NK-92 treated with Interleukin-12 subunit alpha and Interleukin-12 subunit beta, amount 100 ng/mL, for 24 hours (cell line): ENCODE results near the gene RWDD3.

Experiments
- DNase-seq: peaks from one replicate; lab custom pipeline; 2025; lab: John Stamatoyannopoulos, UW

Gene RWDD3

GRCh38 chr1:95230256-95230655, 3.8 kb upstream of the RWDD3 start:
- DNase-seq, result no peak

DNA sequence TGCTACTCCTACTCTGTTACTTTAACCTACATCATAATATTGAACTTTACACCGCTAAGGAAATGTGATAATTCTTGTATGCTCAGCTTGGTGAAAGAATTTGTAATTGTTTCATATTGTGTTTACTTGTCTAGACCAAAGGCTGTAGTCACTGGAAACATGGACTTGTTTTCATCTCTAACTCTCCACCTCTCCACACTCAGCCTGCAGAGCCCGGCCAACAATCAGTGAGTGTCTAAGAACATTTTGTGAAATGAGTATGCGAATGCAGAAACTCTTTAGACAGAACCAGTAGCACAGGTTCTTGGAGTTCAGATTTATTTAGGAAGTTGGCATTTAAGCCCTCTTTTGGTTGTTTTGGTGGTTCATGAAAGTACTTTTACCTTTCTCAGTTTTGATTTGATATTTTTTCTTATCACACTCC, 3.2 kb upstream of the RWDD3 start:
- DNase-seq, result no peak

- no peak for DNase-seq
These were observed 1.2 kb upstream of the RWDD3 start for GRCh38 chr1:95232646-95233318.

GRCh38 chr1:95233319-95233736, 682 bp upstream of the RWDD3 start:
- no peak for DNase-seq

- no peak for DNase-seq
These were observed 3.0 kb downstream of the RWDD3 start for GRCh38 chr1:95236784-95237575.

DNA sequence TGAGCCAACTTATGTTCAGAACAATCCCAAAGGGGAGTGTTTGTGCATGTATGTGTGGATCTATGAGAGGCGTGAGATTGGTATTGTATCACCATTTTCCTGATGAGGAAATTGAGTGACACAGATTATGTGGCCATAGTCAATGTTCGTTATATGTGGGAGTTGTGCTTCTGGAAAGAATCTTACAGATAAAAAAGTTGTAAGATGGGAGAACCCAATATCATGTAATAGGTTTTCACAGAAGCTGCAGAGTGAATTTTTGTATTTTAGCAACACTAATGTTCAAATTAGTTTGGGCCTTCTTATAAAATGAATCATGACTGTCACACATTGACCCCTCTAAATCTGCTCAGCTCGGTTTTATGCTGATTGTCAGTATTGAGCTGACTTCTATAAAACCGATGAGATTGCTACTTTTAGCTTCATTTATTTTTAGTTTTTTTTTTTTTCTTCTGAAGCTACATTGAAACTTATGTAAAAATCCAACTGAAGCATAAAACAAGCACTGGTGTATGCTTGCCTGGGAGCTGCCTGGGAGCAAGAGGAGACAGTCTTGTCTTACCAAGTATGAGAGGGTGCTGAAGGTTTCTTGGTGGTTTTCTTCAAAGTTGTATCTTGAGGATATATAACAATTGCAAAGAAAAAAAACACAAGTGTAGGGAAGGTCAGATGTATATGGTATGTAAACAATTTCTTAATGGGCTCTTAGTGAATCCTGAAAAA, 4.1 kb downstream of the RWDD3 start:
- no peak for DNase-seq

- no peak for DNase-seq
These were observed 11.0 kb downstream of the RWDD3 start for GRCh38 chr1:95245029-95245428.

GRCh38 chr1:95246511-95246910, 12.5 kb downstream of the RWDD3 start:
- DNase-seq, result no peak

GRCh38 chr1:95247607-95248006, 13.6 kb downstream of the RWDD3 start:
- no peak for DNase-seq

DNA sequence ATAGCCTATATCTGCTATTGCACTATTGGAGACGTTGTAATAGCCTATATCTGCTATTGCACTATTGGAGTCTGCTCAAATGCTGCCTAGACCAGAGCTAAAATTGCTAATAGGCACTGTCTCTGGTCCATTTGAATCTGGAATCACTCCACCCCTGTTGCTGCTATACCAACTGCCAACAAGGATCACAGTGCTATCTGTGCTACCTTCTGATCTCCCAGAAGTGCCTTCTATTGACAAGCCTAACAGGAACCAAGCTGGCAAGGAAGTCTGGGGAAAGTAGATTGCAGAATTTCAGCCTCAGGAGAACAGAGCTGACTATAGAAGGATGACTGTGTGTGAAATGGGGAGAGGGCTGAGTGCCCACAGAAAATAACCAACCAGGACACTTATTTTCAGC, 15.9 kb downstream of the RWDD3 start:
- no peak for DNase-seq

DNA sequence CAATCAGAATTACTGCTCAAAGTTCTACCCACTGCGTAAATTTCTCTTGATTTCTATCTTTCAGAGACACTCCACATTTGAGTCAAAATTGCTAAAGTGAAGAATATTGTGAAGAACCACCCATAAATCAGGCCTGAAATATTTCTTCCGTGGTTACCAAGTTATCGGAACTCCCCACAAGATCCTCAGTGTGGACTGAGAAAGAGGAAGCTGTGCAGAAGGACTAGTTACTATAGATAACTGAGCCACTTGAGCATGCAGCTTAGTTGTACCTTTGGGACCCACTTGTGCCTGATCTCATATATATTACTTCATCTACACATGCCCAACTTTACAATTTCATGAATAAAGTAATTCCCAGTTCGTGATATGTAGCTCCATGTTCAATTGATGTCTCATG, 18.4 kb downstream of the RWDD3 start:
- DNase-seq, result no peak

GRCh38 chr1:95254959-95255358, 20.9 kb downstream of the RWDD3 start:
- DNase-seq, result no peak

GRCh38 chr1:95255826-95256225, 21.8 kb downstream of the RWDD3 start:
- no peak for DNase-seq

GRCh38 chr1:95257758-95258157, 23.7 kb downstream of the RWDD3 start:
- DNase-seq, result no peak

GRCh38 chr1:95259245-95259644, 25.2 kb downstream of the RWDD3 start:
- no peak for DNase-seq

GRCh38 chr1:95262913-95263312, 28.9 kb downstream of the RWDD3 start:
- DNase-seq, result no peak

DNA sequence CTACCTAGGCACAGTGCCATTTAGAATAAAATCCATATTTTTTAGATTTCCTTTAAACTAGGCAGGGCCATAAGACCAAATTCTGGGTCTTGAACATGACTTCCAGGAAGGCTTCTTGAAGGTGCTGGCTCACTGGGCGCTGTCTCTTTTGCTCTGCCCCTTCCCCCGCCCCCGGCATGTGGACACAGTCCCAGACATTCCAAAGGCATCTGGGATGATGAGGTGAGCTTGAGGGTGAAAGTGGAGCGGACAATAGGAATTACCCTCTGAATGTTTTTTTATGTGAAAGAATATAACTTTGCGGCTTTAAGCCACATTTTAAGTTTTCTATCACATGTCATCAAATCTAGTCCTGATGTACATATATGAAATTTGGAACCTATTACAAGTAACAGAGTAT, 29.4 kb downstream of the RWDD3 start:
- DNase-seq, result no peak

DNA sequence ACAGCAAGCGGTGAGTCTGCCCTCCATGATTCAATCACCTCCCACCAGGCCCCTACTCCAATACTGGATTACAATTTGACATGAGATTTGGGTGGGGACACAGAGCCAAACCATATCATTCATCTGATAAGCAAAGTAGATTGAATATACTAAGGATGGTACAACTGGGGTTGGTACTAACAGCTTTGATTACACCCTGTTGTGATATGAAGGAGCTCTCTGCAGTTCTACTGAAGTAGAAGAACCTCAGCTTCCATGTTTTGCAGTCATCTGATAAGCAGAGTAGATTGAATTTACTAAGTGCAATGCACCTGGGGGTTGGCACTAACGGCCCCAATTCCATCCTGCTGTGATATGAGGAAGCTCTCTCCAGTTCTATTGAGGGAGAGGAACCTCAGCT, 31.1 kb downstream of the RWDD3 start:
- no peak for DNase-seq

DNA sequence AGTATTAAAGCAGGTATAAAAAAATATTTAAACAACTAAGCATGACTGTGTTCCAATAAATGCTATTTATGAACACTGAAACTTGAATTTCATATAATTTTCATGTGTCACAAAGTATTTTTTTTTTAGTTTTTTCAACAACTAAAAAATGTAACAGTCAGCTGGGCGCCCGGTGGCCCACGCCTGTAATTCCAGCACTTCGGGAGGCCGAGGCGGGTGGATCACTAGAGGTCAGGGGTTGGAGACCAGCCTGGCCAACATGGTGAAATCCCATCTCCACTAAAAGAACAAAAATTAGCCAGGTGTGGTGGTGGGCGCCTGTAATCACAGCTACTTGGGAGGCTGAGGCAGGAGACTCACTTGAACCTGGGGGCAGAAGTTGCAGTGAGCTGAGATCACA, 42.4 kb downstream of the RWDD3 start:
- DNase-seq, result no peak

- no peak for DNase-seq
These were observed 44.4 kb downstream of the RWDD3 start for GRCh38 chr1:95278173-95279006.

DNA sequence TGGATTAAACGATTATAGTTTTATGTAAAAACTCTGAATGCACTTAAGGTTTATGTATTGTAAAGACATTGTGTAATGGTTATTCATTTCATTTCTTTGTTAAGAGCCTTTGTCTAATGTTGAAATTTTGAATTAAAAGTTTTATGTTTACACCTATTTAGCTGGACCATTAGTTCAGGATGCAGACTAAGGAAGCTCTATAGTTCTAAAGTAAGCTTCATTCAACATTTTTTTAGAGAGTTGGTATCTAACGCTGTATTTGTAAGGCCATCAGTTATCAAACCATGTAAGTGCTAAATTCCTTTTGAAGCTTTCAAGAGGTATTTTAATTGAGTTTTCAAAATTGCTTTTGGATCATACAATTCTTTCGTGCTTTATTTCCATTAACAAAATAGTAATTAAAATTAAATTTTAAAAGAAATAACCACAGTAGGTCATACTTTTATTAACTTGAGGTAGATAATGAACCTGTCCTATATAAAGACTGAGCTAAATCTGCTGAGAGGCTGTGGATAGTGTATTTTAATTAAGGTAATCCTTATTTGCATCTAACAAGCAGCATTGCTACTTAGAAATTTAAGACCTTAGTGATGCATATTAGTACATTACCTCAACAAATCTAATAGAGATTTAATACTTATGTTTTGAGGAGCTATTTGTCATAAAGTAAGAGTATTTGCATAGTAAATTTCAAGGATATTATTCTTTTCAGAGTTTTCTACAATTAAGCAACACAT, 47.9 kb downstream of the RWDD3 start:
- DNase-seq, result no peak
